Duodenal mucosa (tissue), 2 donors: ENCODE measurements around the gene SLC27A4.

ENCODE experiments used
- H3K27ac ChIP-seq: one replicate; pipeline ENCODE4 v1.7.0; 2013; ENCODE audit warnings: low read depth, low read length
- H3K27me3 ChIP-seq, 2 donors: one replicate each; pipeline ENCODE4 v1.7.0; 2013; ENCODE audit warnings: low read length in 2 of 2, control low read depth in 1 of 2; ENCODE audit not compliant: insufficient read depth in 2 of 2, control insufficient read depth in 1 of 2
- H3K36me3 ChIP-seq, 2 donors: one replicate each; pipeline ENCODE4 v1.7.0; 2013; ENCODE audit warnings: low read length in 2 of 2, control low read depth in 1 of 2; ENCODE audit not compliant: insufficient read depth in 2 of 2, control insufficient read depth in 1 of 2
- H3K4me1 ChIP-seq, 2 donors: one replicate each; pipeline ENCODE4 v1.7.0; 2013; ENCODE audit warnings: low read length in 2 of 2, control low read depth in 1 of 2; ENCODE audit not compliant: insufficient read depth in 2 of 2, control insufficient read depth in 1 of 2
- H3K4me3 ChIP-seq, 2 donors: one replicate each; pipeline ENCODE4 v1.7.0; 2013; ENCODE audit warnings: low read length in 2 of 2, low read depth in 1 of 2
- H3K9ac ChIP-seq, 2 donors: one replicate each; pipeline ENCODE4 v1.7.0; 2013; ENCODE audit warnings: low read length in 2 of 2, low read depth in 1 of 2
- H3K9me3 ChIP-seq, 2 donors: one replicate each; pipeline ENCODE4 v1.7.0; 2013; ENCODE audit warnings: low read length in 2 of 2, control low read depth in 1 of 2; ENCODE audit not compliant: control insufficient read depth in 1 of 2

The SLC27A4 gene

GRCh38 chr9:128390150-128390812, 50.0 kb downstream of the SLC27A4 start:
- Histone ChIP-seq H3K9me3 (no peaks in the 10 kb centered on the region), H3K4me1 (no peaks in the 10 kb centered on the region), H3K36me3 (peaks cover 39 to 65% of the 10 kb centered on the region in 2 donors), H3K4me3 (no peak overlapping the region), H3K27ac (no peak overlapping the region), H3K27me3 (no peaks in the 10 kb centered on the region), H3K9ac (no peak overlapping the region)

- Histone ChIP-seq H3K4me3 (no peak overlapping the region), H3K27me3 (no peaks in the 10 kb centered on the region), H3K9ac (no peak overlapping the region), H3K4me1 (no peaks in the 10 kb centered on the region), H3K36me3 (peaks cover 37 to 60% of the 10 kb centered on the region in 2 donors), H3K9me3 (no peaks in the 10 kb centered on the region), H3K27ac (no peak overlapping the region)
These were observed 50.7 kb downstream of the SLC27A4 start for GRCh38 chr9:128390813-128391711.

GRCh38 chr9:128391956-128392301, 51.6 kb downstream of the SLC27A4 start:
- Histone ChIP-seq H3K9me3 (no peaks in the 10 kb centered on the region), H3K36me3 (peaks cover 32 to 51% of the 10 kb centered on the region in 2 donors), H3K9ac (no peak overlapping the region), H3K27me3 (peaks cover 2% of the 10 kb centered on the region in 2 donors), H3K27ac (no peak overlapping the region), H3K4me1 (peaks cover 0 to 2% of the 10 kb centered on the region in 2 donors), H3K4me3 (no peak overlapping the region)

GRCh38 chr9:128392302-128393144, 52.2 kb downstream of the SLC27A4 start:
- Histone ChIP-seq H3K4me3 (no peak overlapping the region), H3K36me3 (peaks cover 27 to 46% of the 10 kb centered on the region in 2 donors), H3K27me3 (peaks cover 6 to 8% of the 10 kb centered on the region in 2 donors), H3K9me3 (no peaks in the 10 kb centered on the region), H3K4me1 (peaks cover 0 to 3% of the 10 kb centered on the region in 2 donors), H3K27ac (no peak overlapping the region), H3K9ac (no peak overlapping the region)

GRCh38 chr9:128393145-128393775, 52.9 kb downstream of the SLC27A4 start:
- Histone ChIP-seq H3K27me3 (peaks cover 9 to 14% of the 10 kb centered on the region in 2 donors), H3K27ac (no peak overlapping the region), H3K9ac (no peak overlapping the region), H3K36me3 (peaks cover 21 to 40% of the 10 kb centered on the region in 2 donors), H3K9me3 (no peaks in the 10 kb centered on the region), H3K4me3 (no peak overlapping the region), H3K4me1 (peaks cover 0 to 3% of the 10 kb centered on the region in 2 donors)

GRCh38 chr9:128393970-128394369, 53.6 kb downstream of the SLC27A4 start:
- Histone ChIP-seq H3K9ac (no peak overlapping the region), H3K36me3 (peaks cover 14 to 32% of the 10 kb centered on the region in 2 donors), H3K4me1 (peaks cover 0 to 3% of the 10 kb centered on the region in 2 donors), H3K27me3 (peaks cover 9 to 14% of the 10 kb centered on the region in 2 donors), H3K4me3 (no peak overlapping the region), H3K9me3 (no peaks in the 10 kb centered on the region), H3K27ac (no peak overlapping the region)

GRCh38 chr9:128394379-128395168, 54.2 kb downstream of the SLC27A4 start:
- Histone ChIP-seq H3K4me3 (no peak overlapping the region), H3K27ac (no peak overlapping the region), H3K27me3 (peaks cover 9 to 14% of the 10 kb centered on the region in 2 donors), H3K9ac (no peak overlapping the region), H3K4me1 (peaks cover 0 to 3% of the 10 kb centered on the region in 2 donors), H3K9me3 (no peaks in the 10 kb centered on the region), H3K36me3 (peaks cover 9 to 26% of the 10 kb centered on the region in 2 donors)

GRCh38 chr9:128396970-128397613, 56.8 kb downstream of the SLC27A4 start:
- peaks cover 9 to 14% of the 10 kb centered on the region in 2 donors for H3K27me3 ChIP-seq
- peaks cover 0 to 3% of the 10 kb centered on the region in 2 donors for H3K4me1 ChIP-seq
- no peak overlapping the region for H3K9ac ChIP-seq
- peaks cover 0 to 3% of the 10 kb centered on the region in 2 donors for H3K36me3 ChIP-seq
- H3K4me3 ChIP-seq, result no peak overlapping the region
- H3K27ac ChIP-seq, result no peak overlapping the region
- no peaks in the 10 kb centered on the region for H3K9me3 ChIP-seq

- H3K9ac ChIP-seq, result no peak overlapping the region
- H3K27me3 ChIP-seq, result peaks cover 9 to 14% of the 10 kb centered on the region in 2 donors
- no peak overlapping the region for H3K4me3 ChIP-seq
- H3K36me3 ChIP-seq, result no peaks in the 10 kb centered on the region
- no peaks in the 10 kb centered on the region for H3K9me3 ChIP-seq
- peaks cover 0 to 3% of the 10 kb centered on the region in 2 donors for H3K4me1 ChIP-seq
- no peak overlapping the region for H3K27ac ChIP-seq
These were observed 57.5 kb downstream of the SLC27A4 start for GRCh38 chr9:128397831-128398230.
